Measurements from ENCODE around the gene ARF1. TPM values are rescaled to one million over a fixed set of nuclear protein-coding genes. Genes with fewer than 3 reads are reported as not detected.

The ARF1 gene
- polyA plus RNA-seq, 1 donor, result 416 TPM

- H3K27ac ChIP-seq (ENCODE audit: low read length), result no peak overlapping the region
- 0% methylated on average over 1 of the region's 2 CpGs for WGBS (ENCODE audit: insufficient coverage, low lambda C conversion rate)
- no peaks in the 10 kb centered on the region for H3K9me3 ChIP-seq (ENCODE audit: control insufficient read depth, low read depth, low read length)
- peaks cover 70% of the 10 kb centered on the region for H3K27me3 ChIP-seq (ENCODE audit: control insufficient read depth, insufficient read depth, low read length)
- H3K36me3 ChIP-seq (ENCODE audit: control insufficient read depth, insufficient read depth, low read length), result no peaks in the 10 kb centered on the region
- no peak for DNase-seq
- no peak overlapping the region for H3K4me3 ChIP-seq (ENCODE audit: low read length)
- H3K4me1 ChIP-seq (ENCODE audit: control insufficient read depth, insufficient read depth, low read length), result no peaks in the 10 kb centered on the region
Observed at GRCh38 chr1:228070173-228070572, 12.3 kb upstream of the ARF1 start.

DNA sequence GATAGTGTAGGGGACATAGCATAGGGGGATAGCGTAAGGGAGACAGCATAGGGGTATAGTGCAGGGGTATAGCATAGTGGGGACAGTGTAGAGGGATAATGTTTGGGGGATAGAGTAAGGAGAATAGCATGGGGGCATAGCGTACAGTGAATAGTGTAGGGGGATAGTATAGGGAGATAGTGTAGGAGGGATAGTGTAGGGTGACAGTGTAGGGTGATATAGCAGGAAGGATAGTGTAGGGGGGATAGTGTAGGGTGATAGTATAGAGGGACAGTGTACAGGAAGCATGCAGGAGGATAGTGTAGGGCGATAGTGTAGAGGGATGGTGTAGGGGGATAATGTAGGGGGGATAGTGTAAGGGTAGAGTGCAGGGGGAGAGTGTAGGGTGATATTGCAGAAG is 11.7 kb upstream of the ARF1 start:
- H3K27ac ChIP-seq (ENCODE audit: low read length), result no peak overlapping the region
- no peak for DNase-seq
- peaks cover 71% of the 10 kb centered on the region for H3K27me3 ChIP-seq (ENCODE audit: control insufficient read depth, insufficient read depth, low read length)
- no peaks in the 10 kb centered on the region for H3K9me3 ChIP-seq (ENCODE audit: control insufficient read depth, low read depth, low read length)
- no peaks in the 10 kb centered on the region for H3K4me1 ChIP-seq (ENCODE audit: control insufficient read depth, insufficient read depth, low read length)
- WGBS (ENCODE audit: insufficient coverage, low lambda C conversion rate), result 74% methylated on average over 2 of the region's 3 CpGs
- H3K4me3 ChIP-seq (ENCODE audit: low read length), result no peak overlapping the region
- no peaks in the 10 kb centered on the region for H3K36me3 ChIP-seq (ENCODE audit: control insufficient read depth, insufficient read depth, low read length)

DNA sequence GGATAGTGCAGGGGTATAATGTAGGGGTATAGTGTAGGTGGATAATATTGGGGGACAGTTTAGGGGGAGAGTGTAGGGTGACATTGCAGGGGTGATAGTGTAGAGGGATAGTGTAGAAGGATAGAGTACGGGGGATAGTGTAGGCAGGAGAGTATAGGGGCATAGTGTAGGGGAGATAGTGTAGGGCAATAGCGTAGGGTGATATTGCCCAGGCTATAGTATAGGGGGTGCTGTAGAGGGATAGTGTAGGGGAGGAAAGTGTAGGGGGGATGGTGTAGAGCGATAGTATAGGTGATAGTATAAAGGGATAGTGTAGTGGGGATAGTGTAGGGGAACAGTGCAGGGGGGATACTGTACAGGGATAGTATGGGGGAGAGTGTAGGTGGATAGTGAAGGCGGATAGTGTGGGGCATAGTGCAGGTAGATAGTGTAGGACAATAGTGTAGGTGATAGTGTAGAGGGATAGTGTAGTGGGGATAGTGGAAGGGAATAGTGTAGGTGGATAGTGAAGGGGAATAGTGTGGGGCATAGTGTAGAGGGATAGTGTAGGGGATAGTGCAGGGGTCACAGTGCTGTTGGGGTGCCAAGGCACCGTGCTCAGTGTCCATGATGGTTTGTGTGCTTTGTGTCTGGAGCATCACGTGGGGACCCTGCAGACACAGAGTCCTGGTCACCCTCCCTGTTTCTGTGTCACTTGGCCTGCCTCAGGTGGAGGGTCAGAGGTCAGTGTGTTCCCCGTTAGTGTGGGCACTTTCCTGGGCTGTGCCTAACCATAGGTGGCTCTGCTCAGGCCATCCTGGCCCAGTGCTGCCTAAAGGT is 10.5 kb upstream of the ARF1 start:
- no peak overlapping the region for H3K4me3 ChIP-seq (ENCODE audit: low read length)
- DNase-seq, result no peak
- peaks cover 62% of the 10 kb centered on the region for H3K27me3 ChIP-seq (ENCODE audit: control insufficient read depth, insufficient read depth, low read length)
- H3K36me3 ChIP-seq (ENCODE audit: control insufficient read depth, insufficient read depth, low read length), result no peaks in the 10 kb centered on the region
- H3K9me3 ChIP-seq (ENCODE audit: control insufficient read depth, low read depth, low read length), result no peaks in the 10 kb centered on the region
- no peak overlapping the region for H3K27ac ChIP-seq (ENCODE audit: low read length)
- no peaks in the 10 kb centered on the region for H3K4me1 ChIP-seq (ENCODE audit: control insufficient read depth, insufficient read depth, low read length)
- 86% methylated on average over 2 of the region's 7 CpGs for WGBS (ENCODE audit: insufficient coverage, low lambda C conversion rate)

- no peak for DNase-seq
- no CpG with 5 or more reads among the region's 5 CpGs for WGBS (ENCODE audit: insufficient coverage, low lambda C conversion rate)
- Histone ChIP-seq H3K27me3 (ENCODE audit: control insufficient read depth, insufficient read depth, low read length) (peaks cover 57% of the 10 kb centered on the region), H3K27ac (ENCODE audit: low read length) (no peak overlapping the region), H3K9me3 (ENCODE audit: control insufficient read depth, low read depth, low read length) (no peaks in the 10 kb centered on the region), H3K4me1 (ENCODE audit: control insufficient read depth, insufficient read depth, low read length) (no peaks in the 10 kb centered on the region), H3K36me3 (ENCODE audit: control insufficient read depth, insufficient read depth, low read length) (no peaks in the 10 kb centered on the region), H3K4me3 (ENCODE audit: low read length) (no peak overlapping the region)
Observed at GRCh38 chr1:228072658-228073043, 9.9 kb upstream of the ARF1 start.

DNA sequence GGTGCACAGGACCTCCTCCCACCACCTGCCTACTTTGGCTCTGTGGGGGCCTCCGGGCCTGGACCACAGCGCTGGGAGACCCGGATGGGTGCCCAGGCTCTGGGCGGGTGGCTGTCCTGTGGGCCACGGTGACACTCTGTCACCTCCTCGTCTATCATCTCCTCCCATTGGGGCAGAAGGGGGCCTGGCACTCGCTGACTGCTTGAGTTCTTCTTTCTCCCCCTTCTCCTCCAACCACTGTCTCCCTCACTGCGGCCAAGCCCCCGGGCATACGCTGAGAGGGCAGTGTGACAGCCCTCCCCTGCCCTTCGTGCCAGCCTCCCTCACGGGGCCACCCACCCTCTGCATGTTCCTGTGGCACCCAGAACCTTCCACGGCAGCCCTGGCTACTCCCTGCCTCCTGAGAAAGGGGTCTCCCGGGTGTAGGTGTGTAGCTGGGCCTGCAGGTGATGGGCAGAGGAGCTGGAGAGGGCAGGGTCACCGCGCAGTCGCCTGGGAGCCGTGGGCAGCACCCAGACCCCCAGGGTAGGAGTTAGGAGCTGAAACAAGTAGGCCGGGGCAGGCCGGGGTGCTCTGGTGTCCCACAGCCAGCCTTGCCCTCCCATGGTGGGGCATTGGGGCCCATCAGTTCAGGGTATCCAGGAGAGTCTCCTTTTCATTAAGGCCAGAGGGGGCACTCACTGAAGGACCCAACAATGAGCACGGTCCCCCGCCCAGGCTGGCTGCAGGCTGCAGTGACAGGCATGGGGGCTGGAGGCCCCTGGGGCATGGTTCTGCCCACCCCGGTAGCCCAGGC is 9.2 kb upstream of the ARF1 start:
- WGBS (ENCODE audit: insufficient coverage, low lambda C conversion rate), result no CpG with 5 or more reads among the region's 23 CpGs
- Histone ChIP-seq H3K27me3 (ENCODE audit: control insufficient read depth, insufficient read depth, low read length) (peaks cover 55% of the 10 kb centered on the region), H3K27ac (ENCODE audit: low read length) (no peak overlapping the region), H3K4me1 (ENCODE audit: control insufficient read depth, insufficient read depth, low read length) (no peaks in the 10 kb centered on the region), H3K36me3 (ENCODE audit: control insufficient read depth, insufficient read depth, low read length) (no peaks in the 10 kb centered on the region), H3K4me3 (ENCODE audit: low read length) (no peak overlapping the region), H3K9me3 (ENCODE audit: control insufficient read depth, low read depth, low read length) (no peaks in the 10 kb centered on the region)
- no peak for DNase-seq

DNA sequence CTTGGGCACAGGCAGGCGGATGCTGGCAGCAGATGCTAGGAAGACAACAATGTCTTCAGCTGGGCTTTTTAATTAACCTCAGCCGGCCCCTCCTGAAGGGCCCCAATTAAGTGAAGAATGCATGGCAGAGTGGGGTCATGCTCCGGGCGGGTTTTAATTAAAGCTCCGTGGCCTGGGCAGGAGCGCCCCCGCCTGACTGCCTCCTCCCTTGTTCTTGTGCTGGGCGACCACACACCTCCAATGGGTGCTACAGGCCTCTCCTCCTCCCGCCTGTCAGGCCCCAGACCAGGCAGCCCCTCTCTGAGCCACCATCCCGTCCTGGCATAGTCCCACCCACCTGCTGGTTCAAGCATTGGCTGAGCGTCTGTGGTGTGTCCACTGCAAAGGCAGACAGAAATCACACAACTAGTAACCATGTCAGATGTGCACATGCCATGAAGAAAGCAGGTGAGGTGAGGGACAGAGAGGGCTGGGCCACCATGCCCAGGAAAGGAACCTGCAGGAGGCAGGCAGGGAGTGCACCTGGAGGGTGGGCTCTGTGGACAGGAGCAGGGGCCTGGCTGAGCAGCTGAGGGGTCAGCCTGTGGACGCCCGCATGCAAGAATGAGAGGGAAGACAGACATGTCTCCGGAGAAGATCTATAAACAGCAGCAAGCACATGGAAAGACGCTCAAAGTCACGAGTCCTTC is 8.5 kb upstream of the ARF1 start:
- no peak for DNase-seq
- Histone ChIP-seq H3K9me3 (ENCODE audit: control insufficient read depth, low read depth, low read length) (no peaks in the 10 kb centered on the region), H3K27me3 (ENCODE audit: control insufficient read depth, insufficient read depth, low read length) (peaks cover 48% of the 10 kb centered on the region), H3K4me3 (ENCODE audit: low read length) (no peak overlapping the region), H3K27ac (ENCODE audit: low read length) (no peak overlapping the region), H3K4me1 (ENCODE audit: control insufficient read depth, insufficient read depth, low read length) (no peaks in the 10 kb centered on the region), H3K36me3 (ENCODE audit: control insufficient read depth, insufficient read depth, low read length) (no peaks in the 10 kb centered on the region)
- no CpG with 5 or more reads among the region's 16 CpGs for WGBS (ENCODE audit: insufficient coverage, low lambda C conversion rate)

DNA sequence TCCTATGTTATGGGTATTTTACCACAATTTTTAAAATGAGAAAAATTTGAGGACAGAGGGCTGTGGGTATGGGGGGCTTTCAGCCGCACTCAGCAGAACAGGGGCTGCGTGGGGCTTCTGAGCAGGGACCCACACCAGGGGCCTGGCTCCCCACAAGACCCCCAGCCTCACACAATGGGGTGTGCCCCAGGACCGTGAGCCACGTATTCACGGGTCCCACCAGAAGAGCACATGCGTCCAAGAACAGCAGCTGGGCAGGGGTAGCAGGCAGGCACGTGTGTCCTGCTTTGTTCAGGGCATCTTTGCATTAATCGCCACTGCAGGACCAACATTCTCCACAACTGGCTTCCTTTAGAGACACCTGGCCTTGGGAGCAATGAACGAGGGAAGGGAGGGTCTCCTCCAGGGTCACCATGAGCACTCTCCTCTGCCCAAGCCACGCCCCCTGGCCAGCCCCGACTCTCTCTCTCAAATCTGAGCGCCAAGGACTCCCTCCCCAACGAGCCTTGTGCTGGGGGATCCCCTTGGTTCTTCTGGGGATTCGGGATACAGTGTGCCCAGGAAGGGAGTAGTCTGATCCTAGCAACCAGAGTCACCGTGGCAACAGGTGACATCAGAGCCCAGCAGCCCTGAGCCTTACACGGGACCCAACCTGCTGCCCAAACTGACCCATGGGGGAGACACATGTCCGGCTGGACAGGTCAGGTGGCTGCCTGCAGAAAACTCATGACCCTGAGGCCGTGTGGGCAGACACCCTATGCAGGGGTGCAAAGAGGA is 7.4 kb upstream of the ARF1 start:
- no peak for DNase-seq
- Histone ChIP-seq H3K4me1 (ENCODE audit: control insufficient read depth, insufficient read depth, low read length) (no peaks in the 10 kb centered on the region), H3K27me3 (ENCODE audit: control insufficient read depth, insufficient read depth, low read length) (peaks cover 38% of the 10 kb centered on the region), H3K4me3 (ENCODE audit: low read length) (no peak overlapping the region), H3K36me3 (ENCODE audit: control insufficient read depth, insufficient read depth, low read length) (no peaks in the 10 kb centered on the region), H3K9me3 (ENCODE audit: control insufficient read depth, low read depth, low read length) (no peaks in the 10 kb centered on the region), H3K27ac (ENCODE audit: low read length) (no peak overlapping the region)
- no CpG with 5 or more reads among the region's 18 CpGs for WGBS (ENCODE audit: insufficient coverage, low lambda C conversion rate)

DNA sequence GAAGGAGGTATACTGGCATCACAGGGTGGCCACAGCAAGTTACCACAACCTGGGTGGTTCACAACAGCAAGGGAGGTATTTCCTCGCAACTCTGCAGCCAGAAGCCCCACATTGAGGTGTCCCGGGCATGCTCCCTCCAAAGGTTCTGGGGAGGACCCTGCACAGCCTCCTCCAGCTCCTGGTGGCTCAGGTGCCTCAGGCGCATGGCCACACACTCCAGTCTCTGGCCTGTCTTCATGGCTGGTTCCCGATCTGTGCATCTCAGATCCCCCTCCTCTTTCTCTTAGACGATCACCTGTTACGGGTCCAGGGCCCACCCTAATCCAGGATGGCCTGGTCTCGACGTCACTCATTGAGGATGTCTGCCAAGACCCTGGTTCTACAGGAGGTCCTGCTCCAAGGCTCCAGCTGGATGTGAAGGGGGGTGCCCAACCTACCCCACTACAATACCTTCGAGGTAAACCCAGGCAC is 6.7 kb upstream of the ARF1 start:
- WGBS (ENCODE audit: insufficient coverage, low lambda C conversion rate), result no CpG with 5 or more reads among the region's 9 CpGs
- Histone ChIP-seq H3K27ac (ENCODE audit: low read length) (no peak overlapping the region), H3K9me3 (ENCODE audit: control insufficient read depth, low read depth, low read length) (no peaks in the 10 kb centered on the region), H3K4me1 (ENCODE audit: control insufficient read depth, insufficient read depth, low read length) (no peaks in the 10 kb centered on the region), H3K4me3 (ENCODE audit: low read length) (no peak overlapping the region), H3K36me3 (ENCODE audit: control insufficient read depth, insufficient read depth, low read length) (no peaks in the 10 kb centered on the region), H3K27me3 (ENCODE audit: control insufficient read depth, insufficient read depth, low read length) (peaks cover 31% of the 10 kb centered on the region)
- no peak for DNase-seq

- Histone ChIP-seq H3K27ac (ENCODE audit: low read length) (no peak overlapping the region), H3K4me1 (ENCODE audit: control insufficient read depth, insufficient read depth, low read length) (peaks cover 7% of the 10 kb centered on the region), H3K9me3 (ENCODE audit: control insufficient read depth, low read depth, low read length) (no peaks in the 10 kb centered on the region), H3K27me3 (ENCODE audit: control insufficient read depth, insufficient read depth, low read length) (peaks cover 28% of the 10 kb centered on the region), H3K36me3 (ENCODE audit: control insufficient read depth, insufficient read depth, low read length) (no peaks in the 10 kb centered on the region), H3K4me3 (ENCODE audit: low read length) (no peak overlapping the region)
- no CpG with 5 or more reads among the region's 9 CpGs for WGBS (ENCODE audit: insufficient coverage, low lambda C conversion rate)
- no peak for DNase-seq
Observed at GRCh38 chr1:228076796-228077430, 5.6 kb upstream of the ARF1 start.

All from large intestine (tissue), 3 donors.